ENCODE data around the gene IRF2BPL. TPM values are rescaled to one million over a fixed set of nuclear protein-coding genes. Genes with fewer than 3 reads are reported as not detected.

IRF2BPL gene
- total RNA-seq, 2 experiments from 2014 or later, result 26.0 to 29.9 TPM

DNA sequence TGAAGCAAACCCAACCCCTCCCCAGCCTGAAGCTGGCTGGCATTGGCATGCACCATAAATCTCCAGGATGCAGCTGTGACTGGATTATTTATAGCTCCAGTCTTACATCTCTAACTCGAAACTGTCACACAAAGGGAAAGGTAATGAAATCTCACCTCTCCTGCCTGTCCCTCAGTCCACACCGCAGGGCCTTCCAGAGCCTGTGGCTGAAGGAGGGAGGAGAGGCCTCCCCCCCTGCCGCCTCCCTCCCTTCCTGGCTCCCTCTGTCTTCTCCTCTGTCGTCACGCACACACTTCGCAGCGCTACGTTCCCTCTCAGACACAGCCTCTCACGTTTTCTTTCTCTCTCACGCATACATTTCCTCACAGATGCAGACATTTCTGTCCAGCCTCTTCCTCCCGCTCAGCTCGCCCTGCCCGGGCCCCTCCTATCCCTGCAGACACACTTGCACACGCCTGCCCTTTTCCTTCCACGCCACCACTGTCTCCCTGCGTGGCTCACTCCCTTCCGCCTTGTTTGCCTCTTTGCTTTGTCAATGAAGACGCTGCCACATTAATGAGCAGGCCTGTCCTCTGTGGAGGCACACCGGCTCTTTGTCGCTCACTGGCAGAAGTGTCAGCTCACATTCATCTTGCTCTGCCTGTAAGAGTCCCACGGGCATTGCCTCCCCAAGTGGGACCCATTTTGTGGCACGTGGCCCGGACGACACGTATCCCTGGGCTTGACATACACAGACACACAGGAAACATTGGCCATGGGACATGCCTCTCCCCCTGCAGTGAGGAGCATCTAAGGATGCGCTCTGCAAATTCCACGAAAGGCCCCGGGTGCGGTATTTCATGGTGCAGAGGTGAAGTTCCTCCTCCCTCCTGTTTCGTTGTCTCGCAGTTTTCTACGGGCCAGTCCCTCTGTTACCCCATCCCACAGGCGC is 27.9 kb downstream of the IRF2BPL start:
- ChIA-PET POLR2A (interaction anchor here (0.6 kb wide), 1 partner anchor 39 kb away, joined by 3 read pairs; no protein-coding TSS in a partner anchor), CTCF (interaction anchor here (0.6 to 4.0 kb wide), 5 partner anchors 12 to 29 kb away, joined by 3 to 23 read pairs (median 4); no protein-coding TSS in a partner anchor)
- H3K4me3 Mint-ChIP-seq, result peak overlapping the region; percentile 23
- H3K36me3 Mint-ChIP-seq (ENCODE audit: low read depth), result no peaks in the 10 kb centered on the region
- H3K27me3 Mint-ChIP-seq, result no peaks in the 10 kb centered on the region
- no peaks in the 10 kb centered on the region for H3K9me3 Mint-ChIP-seq
- DNase-seq, result peak; percentile 39
- H3K27ac Mint-ChIP-seq, result peak overlapping the region; percentile 85
- H3K4me1 Mint-ChIP-seq, result peaks cover 24% of the 10 kb centered on the region

DNA sequence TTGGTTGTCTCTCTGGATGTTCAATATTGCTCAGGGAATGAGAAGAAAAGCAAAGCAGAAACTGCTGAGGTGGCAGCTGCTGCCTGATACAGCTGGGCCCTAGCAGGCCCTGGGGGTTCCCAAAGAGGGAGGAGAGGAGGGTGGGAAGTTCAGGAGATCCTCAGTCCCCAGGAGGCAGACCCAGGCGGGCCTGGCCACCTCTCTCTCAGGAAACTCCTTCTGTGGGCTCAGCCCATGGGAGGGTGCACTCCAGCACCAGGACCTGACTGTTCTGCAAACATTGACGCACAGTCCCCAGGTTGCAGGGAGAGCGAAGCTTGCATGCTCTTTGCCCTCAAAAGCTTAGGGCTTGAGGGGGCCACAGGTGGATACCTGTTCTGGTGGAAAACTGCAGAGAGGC is 29.6 kb downstream of the IRF2BPL start:
- Mint-ChIP-seq H3K36me3 (ENCODE audit: low read depth) (no peaks in the 10 kb centered on the region), H3K27ac (no peak overlapping the region), H3K4me3 (no peak overlapping the region), H3K9me3 (no peaks in the 10 kb centered on the region), H3K4me1 (peaks cover 25% of the 10 kb centered on the region), H3K27me3 (no peaks in the 10 kb centered on the region)
- POLR2A ChIA-PET, result no interaction called here
- DNase-seq, result no peak
- CTCF ChIA-PET, result interaction anchor here (1.0 to 4.0 kb wide), 5 partner anchors 10 to 30 kb away, joined by 3 to 23 read pairs (median 6); partner anchors contain the start of gene IRF2BPL

DNA sequence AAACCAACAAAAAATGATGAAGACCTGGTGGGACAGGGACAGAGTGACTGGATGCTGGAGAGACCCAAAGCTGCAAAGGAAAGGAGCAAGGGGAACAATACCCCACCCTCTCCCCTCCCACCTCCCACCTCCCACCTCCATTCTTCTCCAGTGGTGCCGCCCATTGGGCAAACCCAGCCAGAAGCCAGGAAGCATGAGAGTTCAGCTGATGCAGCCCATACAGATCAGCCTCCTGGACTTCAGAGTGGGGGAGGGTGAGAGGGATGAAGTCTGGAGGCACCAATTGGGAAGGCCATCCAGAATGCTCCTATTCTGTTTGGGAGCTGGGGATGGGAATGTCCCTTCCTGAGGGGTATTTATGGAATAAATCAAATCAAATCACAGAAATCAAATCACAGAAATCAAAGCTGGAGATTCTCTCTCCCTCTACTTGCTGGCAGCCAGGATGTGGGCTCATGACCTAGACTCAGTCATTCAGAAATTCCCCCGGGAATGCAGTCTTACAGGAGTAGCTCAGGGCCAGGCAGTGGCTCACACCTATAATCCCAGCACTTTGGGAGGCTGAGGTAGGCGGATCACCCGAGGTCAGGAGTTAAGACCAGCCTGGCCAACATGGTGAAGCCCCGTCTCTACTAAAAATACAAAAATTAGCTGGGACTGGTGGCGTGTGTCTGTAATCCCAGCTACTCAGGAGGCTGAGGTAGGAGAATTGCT is 31.1 kb downstream of the IRF2BPL start:
- POLR2A ChIA-PET, result no interaction called here
- no peaks in the 10 kb centered on the region for H3K9me3 Mint-ChIP-seq
- CTCF ChIA-PET, result interaction anchor here (0.7 to 4.0 kb wide), 5 partner anchors 10 to 84 kb away, joined by 3 to 23 read pairs (median 5); no protein-coding TSS in a partner anchor
- no peaks in the 10 kb centered on the region for H3K27me3 Mint-ChIP-seq
- DNase-seq, result no peak
- H3K36me3 Mint-ChIP-seq (ENCODE audit: low read depth), result no peaks in the 10 kb centered on the region
- no peak overlapping the region for H3K27ac Mint-ChIP-seq
- no peak overlapping the region for H3K4me3 Mint-ChIP-seq
- H3K4me1 Mint-ChIP-seq, result peaks cover 30% of the 10 kb centered on the region

DNA sequence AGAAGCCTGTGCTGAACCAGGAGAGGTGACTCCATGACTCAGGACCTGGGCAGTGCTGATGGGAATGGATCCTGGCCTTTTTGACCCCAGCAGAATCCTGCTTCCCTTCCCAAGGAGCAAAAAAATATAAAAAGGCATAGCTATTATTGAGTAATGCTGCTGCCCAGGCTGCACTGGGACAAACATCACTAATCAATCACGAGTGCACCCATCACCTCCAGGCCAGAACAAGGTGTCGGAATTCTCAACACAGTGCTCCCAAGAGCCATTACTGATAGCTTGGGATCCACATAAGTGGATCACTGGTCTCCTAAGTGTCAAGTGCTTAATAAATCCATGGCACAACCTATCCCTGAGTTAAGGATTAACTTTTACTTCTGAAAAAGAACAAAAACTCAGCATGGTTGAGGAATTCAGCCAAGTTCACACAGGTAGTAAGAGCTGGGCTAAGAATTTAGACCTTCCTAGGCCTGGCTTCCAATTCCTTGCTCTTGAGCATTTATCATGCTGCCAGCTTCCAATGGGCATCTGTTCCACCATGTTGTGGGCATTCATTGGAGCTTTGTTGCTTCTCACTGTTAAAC is 31.9 kb downstream of the IRF2BPL start:
- no peak for DNase-seq
- peaks cover 29% of the 10 kb centered on the region for H3K4me1 Mint-ChIP-seq
- H3K27me3 Mint-ChIP-seq, result no peaks in the 10 kb centered on the region
- no peaks in the 10 kb centered on the region for H3K9me3 Mint-ChIP-seq
- H3K27ac Mint-ChIP-seq, result no peak overlapping the region
- H3K36me3 Mint-ChIP-seq (ENCODE audit: low read depth), result no peaks in the 10 kb centered on the region
- ChIA-PET CTCF (interaction anchor here (0.7 to 4.0 kb wide), 6 partner anchors 9 to 84 kb away, joined by 3 to 23 read pairs (median 4); no protein-coding TSS in a partner anchor), POLR2A (no interaction called here)
- H3K4me3 Mint-ChIP-seq, result no peak overlapping the region

DNA sequence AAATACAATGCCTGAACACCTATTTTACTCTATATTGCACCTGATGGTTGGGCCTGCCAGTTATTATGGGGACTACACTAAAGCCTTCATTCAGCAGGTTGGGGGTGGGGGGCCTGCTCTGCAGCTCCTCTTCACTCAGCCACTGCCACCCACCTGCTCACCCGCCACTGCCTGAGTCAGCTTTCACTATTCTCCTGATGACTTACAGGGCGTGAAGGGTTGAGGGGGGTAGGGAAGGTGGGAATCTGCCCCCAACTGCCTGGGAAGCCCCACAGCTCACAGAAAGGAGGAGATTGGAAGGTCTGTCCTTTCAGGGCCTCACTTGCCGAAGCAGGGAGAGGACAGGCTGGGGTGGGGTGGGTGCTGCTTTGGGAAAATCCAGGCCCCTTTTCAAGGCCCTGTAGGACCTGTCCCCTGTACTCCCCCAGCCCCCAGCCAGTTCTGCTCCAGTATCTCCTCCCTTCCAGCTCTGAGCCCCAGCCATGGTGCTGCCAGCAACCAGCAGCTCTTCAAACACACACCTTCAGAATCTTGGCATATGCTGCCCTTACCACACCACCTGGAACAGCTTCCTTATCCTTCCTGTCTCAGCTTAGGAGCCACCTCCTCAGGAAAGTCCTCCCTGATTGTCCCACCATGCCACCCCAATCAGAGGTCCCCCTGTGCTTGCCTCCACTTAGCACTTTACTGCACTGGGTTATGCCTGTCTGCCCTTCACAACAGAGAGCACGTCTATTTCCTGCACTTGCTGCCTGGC is 33.1 kb downstream of the IRF2BPL start:
- H3K27me3 Mint-ChIP-seq, result no peaks in the 10 kb centered on the region
- H3K4me3 Mint-ChIP-seq, result no peak overlapping the region
- no peaks in the 10 kb centered on the region for H3K9me3 Mint-ChIP-seq
- no peaks in the 10 kb centered on the region for H3K36me3 Mint-ChIP-seq (ENCODE audit: low read depth)
- CTCF ChIA-PET, result interaction anchor here (0.5 to 0.9 kb wide), 3 partner anchors 20 to 91 kb away, joined by 3 read pairs; no protein-coding TSS in a partner anchor
- DNase-seq, result no peak
- POLR2A ChIA-PET, result interaction anchor here (0.5 to 0.6 kb wide), 2 partner anchors 38 to 1316 kb away, joined by 3 to 6 read pairs; no protein-coding TSS in a partner anchor
- H3K27ac Mint-ChIP-seq, result no peak overlapping the region
- H3K4me1 Mint-ChIP-seq, result peaks cover 23% of the 10 kb centered on the region

DNA sequence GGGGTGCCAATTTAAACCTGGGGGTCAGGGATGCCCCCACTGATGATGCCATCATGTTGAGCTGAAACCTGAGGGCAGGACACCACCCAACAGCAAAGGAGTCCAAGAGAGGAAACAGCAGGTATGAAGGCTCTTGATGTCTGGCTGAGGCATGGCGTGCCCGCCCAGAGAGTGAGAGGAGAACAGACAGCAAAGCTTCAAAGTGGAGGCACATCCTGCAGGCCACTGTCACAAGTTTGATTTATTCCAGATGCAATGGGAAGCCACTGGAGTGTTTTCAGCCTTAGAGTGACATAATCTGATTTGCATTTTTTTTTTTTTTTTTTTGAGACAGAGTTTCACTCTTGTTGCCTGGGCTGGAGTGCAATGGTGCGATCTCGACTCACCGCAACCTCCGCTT is 34.8 kb downstream of the IRF2BPL start:
- H3K4me1 Mint-ChIP-seq, result peaks cover 25% of the 10 kb centered on the region
- H3K27me3 Mint-ChIP-seq, result no peaks in the 10 kb centered on the region
- DNase-seq, result no peak
- no peaks in the 10 kb centered on the region for H3K9me3 Mint-ChIP-seq
- H3K4me3 Mint-ChIP-seq, result no peak overlapping the region
- no peak overlapping the region for H3K27ac Mint-ChIP-seq
- POLR2A ChIA-PET, result no interaction called here
- CTCF ChIA-PET, result interaction anchor here (1.3 to 2.2 kb wide), 2 partner anchors 29 to 59 kb away, joined by 3 to 4 read pairs; no protein-coding TSS in a partner anchor
- H3K36me3 Mint-ChIP-seq (ENCODE audit: low read depth), result no peaks in the 10 kb centered on the region

DNA sequence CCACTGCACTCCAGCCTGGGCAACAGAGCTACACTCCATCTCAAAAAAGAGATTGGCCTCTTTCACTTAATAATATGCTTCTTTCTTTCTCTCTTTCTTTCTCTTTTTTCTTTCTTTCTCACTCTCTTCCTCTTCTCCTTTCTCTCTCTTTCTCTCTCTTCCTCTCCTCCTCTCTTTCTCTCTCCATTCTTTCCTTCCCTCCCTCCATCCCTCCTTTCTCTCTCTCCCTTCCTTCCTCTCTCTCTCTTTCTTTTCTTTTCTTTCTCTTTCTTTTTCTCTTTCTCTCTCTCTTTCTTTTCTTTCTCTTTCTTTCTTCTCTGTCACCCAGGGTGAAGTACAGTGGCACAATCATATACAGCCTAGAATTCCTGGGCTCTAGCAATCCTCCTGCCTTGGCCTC is 38.4 kb downstream of the IRF2BPL start:
- Mint-ChIP-seq H3K36me3 (ENCODE audit: low read depth) (no peaks in the 10 kb centered on the region), H3K9me3 (no peaks in the 10 kb centered on the region), H3K4me3 (no peak overlapping the region), H3K27ac (no peak overlapping the region), H3K27me3 (no peaks in the 10 kb centered on the region), H3K4me1 (peaks cover 32% of the 10 kb centered on the region)
- ChIA-PET POLR2A (no interaction called here), CTCF (interaction anchor here (0.6 kb wide), 1 partner anchor 104 kb away, joined by 6 read pairs; no protein-coding TSS in a partner anchor)
- DNase-seq, result no peak

DNA sequence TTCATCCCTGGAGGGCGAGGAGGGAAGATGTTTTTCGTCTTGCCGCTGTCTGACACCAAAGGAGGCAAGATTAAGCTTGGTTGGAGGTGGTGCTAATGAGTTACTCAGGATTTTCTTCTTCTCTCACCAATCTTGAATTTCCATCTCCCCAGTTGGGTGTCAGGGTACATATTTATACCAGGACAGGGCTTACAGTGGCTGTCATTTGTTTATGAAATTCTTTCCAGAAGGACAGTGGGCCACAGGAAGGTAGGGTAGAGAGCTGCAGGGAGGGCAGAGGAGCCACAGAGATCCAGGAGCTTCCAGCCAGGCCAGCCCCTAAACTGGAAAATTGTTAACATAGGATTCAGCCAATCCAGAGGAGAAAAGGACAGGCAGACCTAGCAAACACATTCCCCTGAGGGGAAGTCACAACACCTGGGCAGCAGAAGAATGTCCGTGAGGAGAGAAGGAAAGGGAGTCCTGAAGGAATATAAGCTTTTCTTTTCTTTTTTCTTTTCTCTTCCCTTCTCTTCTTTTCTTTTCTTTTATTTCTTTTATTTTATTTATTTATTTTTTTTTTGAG is 40.5 kb downstream of the IRF2BPL start:
- H3K27ac Mint-ChIP-seq, result peak overlapping the region; percentile 21
- POLR2A ChIA-PET, result no interaction called here

DNA sequence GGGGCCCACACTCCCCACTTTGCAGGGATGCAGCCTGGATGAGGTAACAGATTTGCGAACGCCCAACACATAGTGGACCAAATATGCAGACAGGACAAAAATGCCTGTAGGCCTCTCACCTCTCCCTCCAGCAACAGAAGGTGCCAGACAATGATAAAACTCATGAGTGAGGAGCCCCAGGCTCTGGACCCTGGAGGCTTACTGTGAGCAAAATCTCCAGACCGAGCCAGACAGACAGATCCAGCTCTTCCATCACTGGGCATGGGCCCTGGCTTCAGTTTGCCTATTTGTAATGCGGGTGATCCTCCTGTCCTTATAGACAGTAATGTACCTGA is 42.3 kb downstream of the IRF2BPL start:
- Mint-ChIP-seq H3K36me3 (ENCODE audit: low read depth) (peaks cover 3% of the 10 kb centered on the region), H3K4me3 (no peak overlapping the region), H3K27ac (no peak overlapping the region), H3K4me1 (peaks cover 23% of the 10 kb centered on the region), H3K27me3 (no peaks in the 10 kb centered on the region), H3K9me3 (peaks cover 8% of the 10 kb centered on the region)
- no peak for DNase-seq
- ChIA-PET POLR2A (interaction anchor here (0.7 kb wide), 1 partner anchor 7 kb away, joined by 3 read pairs; no protein-coding TSS in a partner anchor), CTCF (interaction anchor here (1.0 to 3.0 kb wide), 8 partner anchors 9 to 72 kb away, joined by 3 to 10 read pairs (median 6); no protein-coding TSS in a partner anchor)

More for the DNA sequence above, 40.5 kb downstream of the IRF2BPL start:
- Mint-ChIP-seq H3K9me3 (no peaks in the 10 kb centered on the region), H3K4me3 (no peak overlapping the region), H3K4me1 (peaks cover 23% of the 10 kb centered on the region), H3K27me3 (no peaks in the 10 kb centered on the region), H3K36me3 (ENCODE audit: low read depth) (no peaks in the 10 kb centered on the region)
- DNase-seq, result no peak
- CTCF ChIA-PET, result interaction anchor here (0.5 to 2.8 kb wide), 8 partner anchors 9 to 94 kb away, joined by 3 to 9 read pairs (median 4); no protein-coding TSS in a partner anchor

DNA sequence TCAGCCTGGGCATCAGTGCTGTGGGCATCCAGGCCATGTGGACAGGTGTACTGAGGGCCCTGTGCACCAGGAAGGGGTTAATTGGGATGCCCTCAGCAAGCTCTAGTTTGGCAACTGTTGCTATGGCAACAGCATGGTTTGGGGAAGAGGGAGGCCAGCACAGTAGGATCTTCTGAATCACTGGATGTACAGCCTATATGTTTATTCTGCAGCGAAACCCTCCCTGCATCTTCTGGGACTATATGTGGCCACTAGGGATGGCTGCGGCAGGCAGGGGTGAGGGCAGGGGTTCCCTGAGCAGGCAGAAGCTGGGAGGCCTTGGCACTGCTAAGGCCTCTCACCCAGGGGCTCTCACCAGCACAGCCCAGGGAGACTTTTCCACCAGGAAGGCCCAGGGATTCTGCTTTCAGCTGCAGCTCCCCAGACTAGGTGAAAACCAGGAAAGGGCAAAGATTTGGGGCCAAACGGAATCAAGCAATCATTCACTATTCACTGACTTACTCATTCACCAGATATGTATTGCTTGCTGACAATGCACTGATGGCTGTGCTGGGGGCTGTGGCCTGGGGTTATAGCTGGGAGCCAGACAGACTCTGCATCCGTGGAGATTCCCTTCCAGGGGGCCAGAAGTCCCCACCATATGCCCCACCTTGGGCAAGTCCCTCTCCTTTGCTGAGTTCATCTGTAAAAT is 42.8 kb downstream of the IRF2BPL start:
- no peak overlapping the region for H3K4me3 Mint-ChIP-seq
- peaks cover 23% of the 10 kb centered on the region for H3K4me1 Mint-ChIP-seq
- POLR2A ChIA-PET, result no interaction called here
- peaks cover 3% of the 10 kb centered on the region for H3K36me3 Mint-ChIP-seq (ENCODE audit: low read depth)
- no peak for DNase-seq
- H3K27ac Mint-ChIP-seq, result no peak overlapping the region
- no peaks in the 10 kb centered on the region for H3K27me3 Mint-ChIP-seq
- peaks cover 11% of the 10 kb centered on the region for H3K9me3 Mint-ChIP-seq
- CTCF ChIA-PET, result interaction anchor here (0.8 to 3.0 kb wide), 7 partner anchors 8 to 72 kb away, joined by 3 to 10 read pairs (median 5); no protein-coding TSS in a partner anchor

DNA sequence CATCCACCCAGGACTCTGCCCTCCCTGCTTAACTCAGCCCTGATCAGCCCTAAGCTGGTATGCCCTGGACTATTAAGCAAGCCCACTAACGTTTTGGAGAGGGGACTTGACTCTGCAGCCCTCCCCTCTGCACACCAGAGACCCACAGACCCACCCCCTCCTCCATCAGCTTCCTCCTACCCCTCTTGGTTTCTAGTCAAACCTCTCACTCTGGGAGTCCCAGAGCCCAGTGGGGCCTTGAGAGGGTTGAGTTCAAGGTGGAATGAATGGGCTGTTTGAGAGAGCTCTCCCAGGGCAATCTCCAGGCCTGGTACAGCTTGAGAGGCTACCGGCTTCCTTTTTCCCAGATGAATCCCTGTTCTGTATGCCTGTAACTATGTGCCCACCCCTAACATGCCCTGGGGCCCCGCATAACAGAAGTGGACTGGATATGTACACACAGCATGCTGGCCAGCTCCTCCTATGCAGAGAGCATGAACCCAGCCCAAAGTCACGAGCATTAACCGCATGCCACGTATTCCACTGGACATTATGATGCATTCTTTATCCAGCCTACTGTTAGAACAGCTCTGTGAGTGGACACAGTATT is 43.6 kb downstream of the IRF2BPL start:
- peaks cover 17% of the 10 kb centered on the region for H3K4me1 Mint-ChIP-seq
- ChIA-PET CTCF (interaction anchor here (0.8 to 3.0 kb wide), 5 partner anchors 10 to 71 kb away, joined by 3 to 10 read pairs (median 6); no protein-coding TSS in a partner anchor), POLR2A (no interaction called here)
- DNase-seq, result no peak
- no peaks in the 10 kb centered on the region for H3K27me3 Mint-ChIP-seq
- no peak overlapping the region for H3K27ac Mint-ChIP-seq
- peaks cover 3% of the 10 kb centered on the region for H3K36me3 Mint-ChIP-seq (ENCODE audit: low read depth)
- H3K4me3 Mint-ChIP-seq, result no peak overlapping the region
- peaks cover 11% of the 10 kb centered on the region for H3K9me3 Mint-ChIP-seq

All from activated CD4-positive, alpha-beta T cell treated with anti-CD3 and anti-CD28 coated beads, Interleukin-2, amount 10 ng/mL, durations not matched to agents 7 days and 5 days (primary cell).